GM18498 (cell line): Measurements from ENCODE around the gene APOL4.
"Not testable (repeated sequence)": the region's sequence is repeated elsewhere in the genome, so short reads cannot be mapped to it uniquely, and the experiment has no call there.

Source experiments
- ATAC-seq: cut with Tn5 transposase; IDR thresholded peaks from one replicate; pipeline ENCODE4 v1.9.1; 2021; ENCODE audit warnings: mild to moderate bottlenecking, moderate library complexity; ENCODE audit not compliant: unreplicated experiment

APOL4 gene

GRCh38 chr22:36201630-36202319 is at the start of gene APOL4:
Gene APOL4 (minus strand): TSS chr22:36201809. CDS start chr22:36201734, 75 bp downstream.
- ATAC-seq = no peak

GRCh38 chr22:36250292-36250960 is 48.8 kb upstream of the APOL4 start:
- ATAC-seq = not testable (repeated sequence)

- no peak for ATAC-seq
Observed at GRCh38 chr22:36249160-36249559, 47.6 kb upstream of the APOL4 start.

- no peak for ATAC-seq
Observed at GRCh38 chr22:36247955-36248354, 46.3 kb upstream of the APOL4 start.

- ATAC-seq = no peak
Observed at GRCh38 chr22:36246718-36247117, 45.1 kb upstream of the APOL4 start.

GRCh38 chr22:36245805-36246356 is 44.3 kb upstream of the APOL4 start:
- no peak for ATAC-seq

- no peak for ATAC-seq
Observed at GRCh38 chr22:36244522-36245391, 43.1 kb upstream of the APOL4 start.

GRCh38 chr22:36243986-36244385 is 42.4 kb upstream of the APOL4 start:
- ATAC-seq = no peak

- ATAC-seq = peak; percentile 88
Observed at GRCh38 chr22:36239401-36240171, 38.0 kb upstream of the APOL4 start, which contains the start of gene APOL2. Gene APOL2 (minus strand): TSS chr22:36239527. CDS start chr22:36233162, 6,365 bp downstream.

GRCh38 chr22:36239150-36239400 is 37.5 kb upstream of the APOL4 start:
- peak; percentile 15 for ATAC-seq

GRCh38 chr22:36238373-36239149 is 37.0 kb upstream of the APOL4 start:
- ATAC-seq = no peak

GRCh38 chr22:36237462-36238372 is 36.1 kb upstream of the APOL4 start:
- no peak for ATAC-seq

- no peak for ATAC-seq
Observed at GRCh38 chr22:36236388-36237319, 35.0 kb upstream of the APOL4 start.

GRCh38 chr22:36235585-36235984 is 34.0 kb upstream of the APOL4 start:
- no peak for ATAC-seq

GRCh38 chr22:36234919-36235318 is 33.3 kb upstream of the APOL4 start:
- no peak for ATAC-seq

- no peak for ATAC-seq
Observed at GRCh38 chr22:36234213-36234612, 32.6 kb upstream of the APOL4 start.

- ATAC-seq = no peak
Observed at GRCh38 chr22:36233796-36234195, 32.2 kb upstream of the APOL4 start.
